ENCODE data around the gene AFF3. TPM values are rescaled to one million over a fixed set of nuclear protein-coding genes. Genes with fewer than 3 reads are reported as not detected.
"Not testable (repeated sequence)": the region's sequence is repeated elsewhere in the genome, so short reads cannot be mapped to it uniquely, and the experiment has no call there.

AFF3 gene
- polyA plus RNA-seq, 1 donor = 3.5 TPM

DNA sequence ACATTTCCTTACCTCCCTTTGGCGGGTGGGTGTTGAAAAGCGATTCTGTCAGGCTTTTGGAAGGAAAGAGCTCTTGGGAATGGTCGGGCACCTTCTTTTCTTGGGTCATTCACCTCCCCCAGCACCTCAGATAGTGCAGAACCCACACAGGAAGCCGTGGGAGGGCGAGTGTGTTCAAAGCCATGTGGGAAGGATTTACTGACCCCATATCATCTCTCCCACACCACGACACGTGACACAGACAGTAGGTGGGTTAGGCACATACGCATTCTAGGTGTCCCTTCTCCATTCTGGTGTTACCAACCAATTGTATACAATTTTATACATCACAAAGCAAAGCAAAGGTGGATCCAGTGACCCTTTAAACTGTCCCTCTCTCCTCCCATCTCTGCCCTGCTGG is 388.9 kb downstream of the AFF3 start:
- DNase-seq (ENCODE audit: low read depth) = no peak

DNA sequence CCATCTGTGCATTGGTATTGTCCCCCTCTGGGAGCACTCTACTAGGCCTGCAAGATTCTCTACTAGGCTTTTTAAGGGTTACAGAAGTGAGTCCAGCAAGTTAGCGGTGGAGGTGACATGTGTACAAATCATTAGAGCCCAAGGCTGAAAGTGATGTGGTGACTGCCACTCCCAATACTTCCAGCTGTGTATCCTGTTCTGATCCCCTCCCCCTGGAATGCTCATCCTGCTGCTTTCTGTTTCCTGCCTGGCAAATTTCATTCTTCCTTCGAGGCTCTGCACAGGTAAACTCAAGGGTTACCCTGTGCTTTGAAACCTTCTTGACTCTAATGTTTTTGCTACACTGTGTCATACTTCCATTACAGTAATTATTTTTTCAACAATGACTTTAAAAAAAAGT is 394.0 kb downstream of the AFF3 start:
- no peak for DNase-seq (ENCODE audit: low read depth)

GRCh38 chr2:99747842-99748241 is 394.5 kb downstream of the AFF3 start:
- no peak for DNase-seq (ENCODE audit: low read depth)

DNA sequence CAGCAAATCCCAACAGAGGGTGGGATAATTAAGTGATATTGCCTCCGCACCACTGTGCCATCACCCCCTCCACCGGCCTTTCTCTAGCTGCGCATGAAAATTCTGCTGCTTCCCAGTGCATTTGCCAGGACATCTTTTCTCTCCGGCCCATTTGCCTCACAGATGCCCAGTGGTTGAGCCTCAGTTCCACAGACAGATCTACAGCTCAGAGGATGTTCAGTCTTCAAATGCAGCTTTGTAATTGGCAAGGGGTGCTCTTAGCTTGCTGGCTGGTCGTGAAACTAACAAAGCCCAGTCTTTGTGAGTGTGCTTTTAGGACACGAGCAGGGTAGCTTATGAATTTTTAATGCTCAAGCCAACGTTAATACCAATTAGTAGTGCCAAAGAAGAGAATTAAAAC is 399.2 kb downstream of the AFF3 start:
- no peak for DNase-seq (ENCODE audit: low read depth)

DNA sequence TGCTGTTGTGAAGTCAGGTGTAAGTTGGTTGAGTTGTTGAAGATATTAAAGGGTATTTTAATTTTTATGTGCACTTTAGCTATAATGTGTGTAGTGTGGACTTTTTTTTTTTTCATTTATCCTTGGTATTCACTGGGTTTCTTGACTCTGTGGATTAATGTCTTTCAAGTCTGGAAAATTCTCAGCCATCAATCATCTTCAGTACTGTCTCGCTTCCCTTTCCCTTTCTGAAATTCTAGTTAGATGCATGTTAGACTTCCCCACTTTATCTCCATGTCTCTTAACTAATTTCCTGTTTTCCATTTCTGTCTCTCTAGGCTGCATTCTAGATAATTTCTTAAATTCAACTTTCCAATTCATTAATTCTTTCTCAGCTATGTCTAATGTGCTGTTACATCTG is 404.9 kb downstream of the AFF3 start:
- no peak for DNase-seq (ENCODE audit: low read depth)

- no peak for DNase-seq (ENCODE audit: low read depth)
Observed at GRCh38 chr2:99735753-99736152, 406.6 kb downstream of the AFF3 start.

- not testable (repeated sequence) for DNase-seq (ENCODE audit: low read depth)
Observed at GRCh38 chr2:99735314-99735713, 407.1 kb downstream of the AFF3 start.

GRCh38 chr2:99734236-99734635 is 408.2 kb downstream of the AFF3 start:
- no peak for DNase-seq (ENCODE audit: low read depth)

GRCh38 chr2:99729104-99730025 is 413.0 kb downstream of the AFF3 start:
- DNase-seq (ENCODE audit: low read depth) = no peak

DNA sequence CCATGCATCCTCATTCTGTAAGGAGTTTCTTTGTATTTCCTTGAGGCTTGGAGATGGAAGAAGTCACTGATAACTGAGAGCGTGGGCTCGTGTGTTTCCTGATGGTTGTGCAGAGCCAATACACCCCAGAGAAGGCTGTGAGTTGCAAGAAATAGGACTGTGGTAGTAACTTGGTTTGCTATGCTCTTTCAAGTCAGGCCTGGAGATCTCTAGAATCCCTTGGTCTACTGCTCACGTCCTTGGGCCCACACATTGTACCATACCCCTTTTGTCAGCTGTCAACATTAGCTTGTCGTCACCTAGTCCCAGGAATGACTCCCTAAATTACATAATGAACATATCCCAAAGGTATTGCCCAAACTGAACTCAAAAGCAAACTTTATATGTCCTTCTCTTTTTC is 414.2 kb downstream of the AFF3 start:
- DNase-seq (ENCODE audit: low read depth) = no peak

GRCh38 chr2:99727199-99727598 is 415.2 kb downstream of the AFF3 start:
- no peak for DNase-seq (ENCODE audit: low read depth)

- DNase-seq (ENCODE audit: low read depth) = no peak
Observed at GRCh38 chr2:99726691-99727090, 415.7 kb downstream of the AFF3 start.

GRCh38 chr2:99725820-99726219 is 416.6 kb downstream of the AFF3 start:
- no peak for DNase-seq (ENCODE audit: low read depth)

GRCh38 chr2:99722476-99722875 is 419.9 kb downstream of the AFF3 start:
- DNase-seq (ENCODE audit: low read depth) = no peak

DNA sequence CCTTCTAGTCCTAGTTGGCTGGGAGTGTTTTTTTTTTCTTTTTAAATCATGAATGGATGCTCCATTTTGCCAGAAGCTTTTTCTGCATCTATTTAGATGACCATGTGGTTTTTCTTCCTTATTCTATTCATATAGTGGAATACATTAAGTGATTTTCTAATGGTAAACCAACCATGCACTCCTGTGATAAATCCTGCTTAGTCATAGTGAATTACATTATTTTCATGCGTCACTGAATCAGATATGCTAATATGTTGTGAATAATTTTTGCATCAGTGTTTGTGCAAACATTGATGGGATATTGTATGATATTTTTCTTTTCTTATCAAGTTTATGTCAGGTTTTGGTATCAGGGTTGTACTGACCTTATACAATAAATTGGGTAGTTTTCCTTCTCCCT is 423.3 kb downstream of the AFF3 start:
- no peak for DNase-seq (ENCODE audit: low read depth)

- no peak for DNase-seq (ENCODE audit: low read depth)
Observed at GRCh38 chr2:99715956-99716355, 426.4 kb downstream of the AFF3 start.

DNA sequence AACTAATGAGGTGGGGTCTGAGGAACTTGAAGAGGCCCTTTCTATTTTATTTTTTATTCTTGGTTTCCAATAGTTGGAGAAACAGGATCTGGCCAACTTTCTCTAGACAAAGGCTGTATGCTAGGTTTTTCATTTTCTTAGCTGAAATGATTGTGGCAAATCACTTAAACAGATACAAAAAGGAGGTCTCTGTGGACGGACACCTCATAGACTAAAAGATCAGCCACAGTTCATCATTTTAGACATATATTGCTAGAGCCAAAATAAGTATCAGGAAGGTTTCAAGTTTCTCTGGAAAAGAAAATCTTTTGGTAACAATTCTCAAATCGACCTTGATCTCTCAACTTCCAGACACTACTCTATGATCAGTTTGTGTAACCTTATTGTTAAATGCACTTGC is 428.0 kb downstream of the AFF3 start:
- no peak for DNase-seq (ENCODE audit: low read depth)

DNA sequence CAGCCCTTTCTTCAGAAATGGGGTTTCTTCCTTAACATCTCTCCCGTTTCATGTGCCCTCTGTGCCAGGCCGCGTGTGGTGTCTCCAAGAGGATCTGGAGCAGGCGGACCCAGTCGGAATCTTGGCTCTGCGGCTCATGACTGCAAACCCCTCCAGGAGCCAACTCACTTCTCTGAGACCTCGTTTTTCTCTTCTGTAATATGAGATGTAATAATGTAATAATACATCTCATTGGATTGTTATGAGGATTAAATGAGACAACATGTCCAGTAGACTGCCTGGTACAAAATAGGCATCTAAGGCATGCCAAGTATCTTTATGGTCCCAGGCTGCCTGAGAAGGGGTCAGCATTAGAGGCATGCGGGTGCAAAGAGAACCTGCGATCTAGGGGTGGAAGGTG is 431.2 kb downstream of the AFF3 start:
- no peak for DNase-seq (ENCODE audit: low read depth)

- DNase-seq (ENCODE audit: low read depth) = no peak
Observed at GRCh38 chr2:99710721-99711120, 431.7 kb downstream of the AFF3 start.

GRCh38 chr2:99709229-99709628 is 433.2 kb downstream of the AFF3 start:
- no peak for DNase-seq (ENCODE audit: low read depth)

DNA sequence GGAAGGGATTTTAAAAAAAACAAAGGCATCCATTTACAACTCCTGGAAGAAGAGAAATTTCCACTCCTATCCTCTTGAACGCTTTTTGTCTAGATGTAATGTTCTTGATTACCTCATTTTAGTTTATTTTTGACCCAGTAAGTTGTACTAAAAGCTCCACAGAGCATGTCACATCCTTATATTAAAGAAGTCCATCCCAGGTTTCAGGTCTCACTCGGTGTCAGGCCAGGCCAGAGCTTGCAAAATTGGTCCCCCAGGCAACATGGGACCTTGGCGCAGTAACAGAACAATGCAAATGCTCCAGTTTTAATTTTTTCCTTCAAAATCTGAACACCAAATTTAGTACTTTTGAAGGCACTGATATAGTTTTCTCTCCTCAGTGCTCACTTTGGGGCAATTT is 434.2 kb downstream of the AFF3 start:
- DNase-seq (ENCODE audit: low read depth) = no peak

- DNase-seq (ENCODE audit: low read depth) = no peak
Observed at GRCh38 chr2:99707592-99707991, 434.8 kb downstream of the AFF3 start.

- DNase-seq (ENCODE audit: low read depth) = no peak
Observed at GRCh38 chr2:99706735-99707134, 435.7 kb downstream of the AFF3 start.

DNA sequence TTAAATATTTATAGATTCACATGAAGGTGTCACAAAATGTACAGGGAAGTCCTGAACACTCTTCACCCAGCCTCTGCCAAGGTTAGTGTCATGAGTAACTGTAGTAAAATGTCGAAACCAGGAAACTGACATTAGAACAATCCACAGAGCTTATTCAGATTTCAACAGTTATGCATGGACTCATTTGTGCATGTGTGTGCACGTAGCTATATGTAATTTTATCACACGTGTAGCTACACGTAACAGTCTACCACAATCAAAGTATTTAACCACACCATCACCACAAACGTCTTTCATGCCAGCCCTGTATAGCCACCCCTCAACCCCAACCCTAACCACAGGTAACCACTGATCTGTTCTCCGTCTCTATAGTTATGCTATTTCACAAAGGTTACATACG is 440.9 kb downstream of the AFF3 start:
- DNase-seq (ENCODE audit: low read depth) = no peak

Data from forelimb muscle (tissue), 1 donor.